Tibial nerve (tissue), 4 donors: ENCODE measurements around the gene EPAS1.

ENCODE experiments used
- CTCF ChIP-seq, 5 experiments: fragments of 200-600 bp in 3 of 5; fragments of 450-650 bp in 2 of 5; sonication (generic) in 3 of 5; IDR thresholded peaks; one replicate each; pipeline ENCODE4 v1.5.1; 2016 to 2019; ENCODE audit warnings: antibody characterized with exemption in 5 of 5, mild to moderate bottlenecking in 3 of 5, moderate library complexity in 2 of 5
- EP300 ChIP-seq, 2 donors: sonication (generic); formaldehyde crosslinking; IDR thresholded peaks; one replicate each; pipeline ENCODE4 v1.6.1; 2017; ENCODE audit warnings: antibody characterized with exemption in 2 of 2, mild to moderate bottlenecking in 1 of 2

- TF ChIP-seq CTCF (IDR thresholded peaks at IDR 0.05) (no peak), EP300 (IDR thresholded peaks at IDR 0.05) (no peak)
Measured at GRCh38 chr2:46281939-46282338, 15.3 kb upstream of the EPAS1 start.
